ENCODE data around the gene SYNE2. TPM values are rescaled to one million over a fixed set of nuclear protein-coding genes. Genes with fewer than 3 reads are reported as not detected.

Gene SYNE2
- 9.1 and 12.6 TPM in 2 replicates for total RNA-seq

GRCh38 chr14:63852817-63853731, at the start of gene SYNE2:
TSS of gene SYNE2 (plus strand) at chr14:63853004. CDS start at chr14:63909149, 56,145 bp downstream.

Other genes starting within 250 kb of the SYNE2 start
- 9.0 and 10.7 TPM in 2 replicates for gene WDR89, start 211.1 kb upstream of the SYNE2 start, total RNA-seq
- gene SGPP1, start 124.9 kb upstream of the SYNE2 start, total RNA-seq, result 27.4 and 33.2 TPM in 2 replicates